DND-41 (cell line): ENCODE measurements around the gene SERHL2.

ENCODE experiments used
- EZH2 ChIP-seq: IDR thresholded peaks from 3 replicates; pipeline ENCODE4 v1.6.1; 2012; ENCODE audit warnings: borderline replicate concordance, low read depth, mild to moderate bottlenecking, moderate library complexity, low read length, inconsistent platforms; ENCODE audit not compliant: severe bottlenecking
- TF ChIP-seq, protein P1 (sequence below): IDR thresholded peaks from 2 replicates; pipeline ENCODE4 v1.5.1; 2012; ENCODE audit warnings: borderline replicate concordance, low read length, moderate library complexity, mild to moderate bottlenecking; ENCODE audit not compliant: poor library complexity, severe bottlenecking; ENCODE audit errors: extremely low read depth

DNA sequence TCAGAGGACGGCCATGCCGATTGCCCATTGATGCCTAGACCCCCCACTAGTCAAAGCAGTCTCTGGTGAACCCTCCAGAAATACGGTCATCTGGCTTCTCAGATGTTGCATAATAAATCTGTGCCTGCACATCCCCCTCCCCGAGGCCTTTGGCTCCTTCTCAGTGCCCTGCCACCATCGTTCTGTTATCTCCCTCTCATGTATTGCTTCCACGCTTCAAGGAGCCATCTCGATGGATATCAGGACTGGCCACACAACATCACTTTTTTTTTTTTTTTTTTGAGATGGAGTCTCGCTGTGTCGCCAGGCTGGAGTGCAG lies 32.6 kb upstream of the SERHL2 start:
- TF ChIP-seq EZH2 = no peak
- TF ChIP-seq, protein P1, sequence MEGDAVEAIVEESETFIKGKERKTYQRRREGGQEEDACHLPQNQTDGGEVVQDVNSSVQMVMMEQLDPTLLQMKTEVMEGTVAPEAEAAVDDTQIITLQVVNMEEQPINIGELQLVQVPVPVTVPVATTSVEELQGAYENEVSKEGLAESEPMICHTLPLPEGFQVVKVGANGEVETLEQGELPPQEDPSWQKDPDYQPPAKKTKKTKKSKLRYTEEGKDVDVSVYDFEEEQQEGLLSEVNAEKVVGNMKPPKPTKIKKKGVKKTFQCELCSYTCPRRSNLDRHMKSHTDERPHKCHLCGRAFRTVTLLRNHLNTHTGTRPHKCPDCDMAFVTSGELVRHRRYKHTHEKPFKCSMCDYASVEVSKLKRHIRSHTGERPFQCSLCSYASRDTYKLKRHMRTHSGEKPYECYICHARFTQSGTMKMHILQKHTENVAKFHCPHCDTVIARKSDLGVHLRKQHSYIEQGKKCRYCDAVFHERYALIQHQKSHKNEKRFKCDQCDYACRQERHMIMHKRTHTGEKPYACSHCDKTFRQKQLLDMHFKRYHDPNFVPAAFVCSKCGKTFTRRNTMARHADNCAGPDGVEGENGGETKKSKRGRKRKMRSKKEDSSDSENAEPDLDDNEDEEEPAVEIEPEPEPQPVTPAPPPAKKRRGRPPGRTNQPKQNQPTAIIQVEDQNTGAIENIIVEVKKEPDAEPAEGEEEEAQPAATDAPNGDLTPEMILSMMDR = no peak
